ENCODE data around the gene NABP1.
A peak's percentile ranks its signal among the peaks of the same experiment; 100 is the strongest.

NABP1 gene

DNA sequence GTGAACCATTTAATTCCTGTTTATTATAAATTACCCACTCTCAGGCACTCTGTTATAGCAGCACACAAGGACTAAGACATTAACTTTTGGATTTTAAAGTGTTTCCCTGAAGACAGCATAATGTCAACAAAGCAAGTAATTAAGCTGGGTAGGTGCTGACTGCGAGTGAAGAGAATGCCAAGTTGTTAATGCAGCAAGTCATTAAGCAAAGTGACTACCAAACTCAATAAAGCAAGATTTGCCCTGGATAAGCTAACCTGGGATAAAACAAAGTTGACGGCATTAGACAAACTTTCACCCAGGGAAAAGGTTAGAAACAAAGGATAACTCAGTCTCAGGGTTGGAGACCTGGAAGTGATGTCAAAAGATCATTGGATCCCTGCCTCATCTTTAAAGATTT, 28.4 kb upstream of the NABP1 start:
- no peak for DNase-seq (ENCODE audit: low spot score)

DNA sequence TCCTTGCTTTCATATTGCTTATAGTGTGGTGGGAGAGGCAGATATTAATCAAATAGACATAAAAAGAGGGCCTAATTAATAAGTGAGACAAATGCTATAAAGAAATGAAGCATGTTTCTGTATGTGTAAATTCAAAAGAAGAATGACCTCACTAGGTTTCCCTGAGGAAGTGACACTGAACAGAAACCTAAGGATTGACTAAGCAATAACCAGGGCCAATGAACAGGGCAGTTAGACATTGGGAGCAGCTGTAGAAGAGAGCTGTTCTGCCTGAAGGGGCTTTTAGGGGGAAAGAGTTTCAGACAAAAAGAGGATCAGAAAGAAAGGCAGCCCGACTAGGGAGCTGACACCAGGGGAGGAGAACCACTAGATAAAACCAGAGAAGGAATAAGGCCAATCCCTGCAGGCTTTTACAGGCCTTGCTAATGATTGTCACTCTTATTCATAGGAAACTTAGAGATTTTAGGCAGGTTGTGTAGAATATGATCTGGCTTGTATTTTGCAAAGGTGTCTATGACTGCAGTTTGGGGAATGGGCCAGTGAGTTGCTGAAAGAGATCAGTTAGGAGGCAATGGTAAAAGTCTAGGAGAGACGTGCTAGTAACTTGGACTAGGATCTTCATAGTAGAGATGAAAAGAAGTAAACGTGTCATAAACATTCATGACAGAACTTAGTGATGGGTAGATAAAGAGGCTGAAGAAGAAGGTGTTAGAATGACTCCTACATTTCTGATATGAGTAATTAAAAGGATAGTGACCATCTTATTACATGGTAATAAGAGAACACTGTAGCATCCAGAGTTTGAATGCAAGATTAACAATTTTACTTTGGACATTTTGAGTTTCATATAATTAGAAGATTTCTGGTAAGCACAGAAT, 26.8 kb upstream of the NABP1 start:
- DNase-seq (ENCODE audit: low spot score) = no peak

DNA sequence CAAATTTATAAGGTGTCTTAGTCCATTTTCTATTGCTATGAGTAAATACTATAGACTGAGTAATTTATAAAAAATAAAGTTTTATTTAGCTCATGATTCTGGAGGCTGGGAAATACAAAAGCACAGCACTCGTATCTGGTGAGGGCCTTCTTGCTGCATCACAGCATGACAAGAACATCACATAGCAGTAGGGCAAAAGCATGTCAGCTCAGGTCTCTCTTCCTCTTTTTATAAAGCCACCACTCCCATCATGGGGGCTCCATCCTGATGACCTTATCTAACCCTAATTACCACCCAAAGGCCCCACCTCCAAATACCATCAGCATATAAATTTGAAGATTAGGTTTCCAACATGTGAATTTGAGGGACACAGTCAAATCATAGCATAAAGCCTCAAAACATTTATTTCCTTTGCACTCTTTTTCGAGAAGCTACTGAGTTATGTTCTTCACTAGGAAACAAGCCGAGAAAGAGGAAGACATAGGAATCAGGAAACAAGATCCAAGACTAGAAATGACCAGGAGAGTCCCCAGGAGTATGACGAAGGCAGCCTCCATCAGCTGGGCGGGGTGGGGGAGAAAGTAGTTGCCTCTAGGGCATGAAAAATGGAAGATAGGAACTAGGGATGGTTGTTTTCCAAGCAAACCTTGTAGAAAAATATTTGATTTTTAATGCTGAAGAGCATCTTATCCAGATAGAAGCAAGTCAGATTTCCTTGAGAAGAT, 24.1 kb upstream of the NABP1 start:
- no peak for DNase-seq (ENCODE audit: low spot score)

DNA sequence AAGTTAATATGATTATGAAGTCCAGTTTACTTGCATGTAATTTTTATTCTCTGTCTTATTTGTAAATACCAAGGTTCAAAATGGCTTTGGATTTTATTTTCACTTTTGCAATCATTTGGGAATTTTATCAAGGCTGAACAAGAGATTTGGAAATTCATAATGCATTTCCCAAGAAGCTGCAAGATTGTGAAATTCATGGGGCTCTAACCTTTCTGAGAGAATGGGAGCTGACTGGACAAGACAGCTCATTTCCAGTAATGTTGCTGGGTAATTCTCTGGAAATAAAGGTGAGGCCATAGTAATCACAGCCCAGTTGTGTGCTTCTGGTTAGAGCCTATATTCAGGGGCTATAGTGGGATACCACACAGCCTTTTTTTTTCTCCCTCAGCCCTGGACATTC, 21.5 kb upstream of the NABP1 start:
- DNase-seq (ENCODE audit: low spot score) = no peak

DNA sequence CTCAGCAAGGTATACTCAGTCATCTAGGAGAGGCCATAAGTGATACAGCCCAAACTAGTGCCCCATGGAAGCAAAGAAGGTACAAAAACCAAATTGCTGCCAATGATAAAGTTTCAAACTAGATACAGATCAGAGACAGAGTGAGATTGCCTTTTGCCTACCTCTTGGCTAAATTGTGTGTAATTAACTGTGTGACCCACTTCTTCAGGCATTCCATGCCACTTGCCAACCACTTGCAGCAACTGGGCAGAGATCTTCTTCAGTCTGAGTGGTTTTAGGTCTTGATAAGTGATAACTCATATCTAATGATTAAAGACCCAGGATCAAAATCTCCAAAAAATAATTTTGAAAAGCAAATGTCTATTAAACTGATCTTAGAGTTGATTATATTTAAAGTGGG, 21.1 kb upstream of the NABP1 start:
- no peak for DNase-seq (ENCODE audit: low spot score)

DNA sequence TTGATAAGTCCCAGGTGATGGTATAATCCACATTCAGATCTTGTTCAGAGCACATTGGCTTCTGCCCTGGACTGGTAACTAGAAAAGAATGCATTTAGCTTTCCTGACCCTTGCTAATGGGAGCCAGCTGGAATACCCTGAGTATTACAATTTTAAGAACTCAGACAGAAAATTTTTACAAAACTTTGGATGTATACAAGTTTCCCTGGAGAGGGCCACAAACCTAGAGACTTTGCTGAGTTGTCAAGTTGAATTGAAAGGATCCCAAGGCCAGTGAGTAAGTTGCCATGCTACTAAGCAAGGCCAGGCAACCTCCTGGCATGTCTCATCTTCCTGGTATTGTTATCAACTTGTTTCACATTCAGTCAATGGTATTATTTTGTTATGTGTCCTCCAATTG, 20.0 kb upstream of the NABP1 start:
- no peak for DNase-seq (ENCODE audit: low spot score)

DNA sequence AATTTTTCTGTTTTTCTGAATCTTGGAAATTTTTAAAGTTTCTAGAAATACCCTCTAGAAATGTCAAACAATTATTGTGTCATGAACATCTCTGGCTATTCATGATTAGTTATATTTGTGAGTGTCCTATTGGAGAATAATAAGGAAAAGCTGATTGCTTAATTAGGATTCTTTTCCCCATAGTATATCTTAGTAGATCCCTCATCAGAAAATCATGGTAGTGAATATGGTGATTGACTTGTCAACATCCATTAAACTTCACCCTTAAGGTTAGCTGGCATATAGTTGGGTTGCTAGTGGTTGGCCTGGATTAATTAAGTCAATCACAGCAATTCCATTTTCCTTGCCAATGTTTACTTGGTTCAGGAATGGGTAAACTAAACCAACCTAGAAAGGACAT, 18.7 kb upstream of the NABP1 start:
- DNase-seq (ENCODE audit: low spot score) = no peak

DNA sequence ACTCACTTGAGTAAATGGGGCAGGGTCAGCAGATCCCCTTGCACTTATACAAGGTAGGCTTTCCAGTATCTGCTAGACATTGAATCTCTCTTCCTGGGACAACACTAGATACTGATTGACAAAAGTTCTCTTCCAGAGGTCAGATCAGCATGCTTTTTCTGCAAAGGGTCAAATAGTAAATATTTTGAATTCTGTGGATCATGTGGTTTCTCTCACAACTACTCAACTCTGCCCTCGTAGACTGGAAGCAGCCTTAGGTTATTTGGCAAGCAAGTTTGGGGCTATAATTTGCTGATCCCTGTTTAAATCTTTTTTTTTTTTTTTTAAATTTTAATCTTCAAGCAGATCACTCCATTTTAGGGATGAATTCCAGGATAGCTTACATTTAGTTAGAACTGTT, 17.4 kb upstream of the NABP1 start:
- DNase-seq (ENCODE audit: low spot score) = no peak

DNA sequence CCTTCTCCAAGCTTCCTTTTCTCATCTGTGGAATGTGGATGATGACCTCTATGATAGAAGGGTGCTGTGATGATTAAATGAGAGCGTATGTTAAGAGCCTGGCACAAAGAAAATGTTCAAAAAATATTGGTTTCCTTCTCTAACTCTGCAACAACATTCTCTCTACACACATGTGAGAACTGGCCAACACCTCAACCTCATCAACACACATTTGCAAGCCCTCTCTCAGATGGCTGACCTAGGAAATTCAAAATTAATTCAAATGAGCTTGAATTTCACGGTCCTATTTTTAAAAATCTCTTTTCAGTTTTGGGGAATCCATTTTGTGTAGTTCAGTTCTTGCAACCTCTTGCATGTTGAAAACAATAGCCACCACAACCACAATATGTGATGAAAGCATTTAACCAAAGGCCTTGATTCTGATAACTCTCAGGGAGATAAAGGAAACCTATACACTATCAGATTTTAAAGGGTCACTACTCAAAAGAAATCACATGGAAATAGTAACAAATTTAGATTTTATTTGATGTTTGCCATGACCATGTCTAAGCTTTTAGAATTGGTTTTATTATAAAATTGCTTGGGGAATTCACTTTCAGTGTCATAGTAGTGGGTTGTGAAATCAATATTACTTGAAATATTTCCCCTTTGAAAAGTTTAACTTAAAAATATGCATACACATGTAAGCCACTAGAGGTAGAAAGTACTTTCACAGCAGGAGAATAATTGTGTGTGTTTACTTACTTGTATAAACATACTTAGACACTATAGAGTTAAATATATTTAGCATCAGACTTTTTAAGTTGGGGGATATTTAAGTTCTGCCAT, 16.6 kb upstream of the NABP1 start:
- DNase-seq (ENCODE audit: low spot score) = no peak

DNA sequence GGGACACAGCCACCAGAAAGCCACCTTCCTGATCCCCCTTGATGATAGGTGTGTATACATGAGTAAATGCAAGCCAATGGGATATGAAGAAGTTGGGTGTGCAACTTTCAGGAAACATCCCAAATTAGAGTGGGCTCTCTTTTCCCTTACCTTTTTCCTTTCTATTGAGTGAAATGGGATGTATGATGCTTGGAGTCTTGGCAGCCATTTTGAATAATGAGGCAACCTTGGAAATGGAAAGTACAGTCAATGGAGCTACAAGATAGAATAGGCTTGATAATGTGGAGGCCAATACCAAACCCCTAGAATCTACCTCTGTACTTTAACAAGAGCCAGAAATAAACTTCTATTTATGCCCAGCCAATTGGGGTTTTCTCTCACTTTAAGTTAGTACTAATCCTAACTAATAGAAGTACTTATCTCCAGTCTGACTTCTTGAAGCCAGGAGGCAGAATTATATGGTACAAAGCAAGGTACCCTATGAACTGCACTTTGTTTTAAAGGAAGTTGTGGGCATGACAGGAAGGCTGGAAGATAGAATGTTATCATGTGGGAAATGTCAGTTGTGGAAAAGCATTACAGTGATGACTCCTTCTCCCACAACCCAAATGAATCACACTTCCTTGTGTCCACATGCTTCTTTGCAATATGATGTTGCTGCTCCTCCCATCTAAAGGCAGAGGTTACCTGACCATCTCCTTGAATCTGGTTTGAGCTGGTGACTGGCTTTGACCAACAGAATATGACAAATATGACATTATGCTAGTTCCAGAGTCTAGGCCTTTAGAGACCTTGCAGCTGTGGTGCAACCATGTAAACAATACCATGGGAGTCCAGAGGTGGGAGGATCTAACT, 12.9 kb upstream of the NABP1 start:
- no peak for DNase-seq (ENCODE audit: low spot score)

DNA sequence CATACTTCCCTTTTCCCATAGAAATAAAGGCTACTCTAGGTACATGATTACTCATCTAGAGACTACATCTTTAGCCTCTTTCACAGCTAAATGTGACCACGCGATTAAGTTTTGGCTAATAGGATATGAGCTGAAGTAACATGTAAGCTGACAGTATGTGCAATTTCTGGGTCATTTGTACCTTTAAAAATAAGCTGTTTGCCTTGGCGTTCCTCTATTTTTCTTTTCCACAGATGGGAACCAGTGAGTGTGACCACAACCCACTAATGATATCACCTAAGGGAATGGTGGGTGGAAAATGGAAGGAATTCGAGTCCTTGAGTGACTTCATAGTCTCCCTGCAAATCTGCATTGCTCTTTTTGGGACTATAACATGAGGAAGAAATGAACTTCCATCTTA, 11.7 kb upstream of the NABP1 start:
- DNase-seq (ENCODE audit: low spot score) = no peak

DNA sequence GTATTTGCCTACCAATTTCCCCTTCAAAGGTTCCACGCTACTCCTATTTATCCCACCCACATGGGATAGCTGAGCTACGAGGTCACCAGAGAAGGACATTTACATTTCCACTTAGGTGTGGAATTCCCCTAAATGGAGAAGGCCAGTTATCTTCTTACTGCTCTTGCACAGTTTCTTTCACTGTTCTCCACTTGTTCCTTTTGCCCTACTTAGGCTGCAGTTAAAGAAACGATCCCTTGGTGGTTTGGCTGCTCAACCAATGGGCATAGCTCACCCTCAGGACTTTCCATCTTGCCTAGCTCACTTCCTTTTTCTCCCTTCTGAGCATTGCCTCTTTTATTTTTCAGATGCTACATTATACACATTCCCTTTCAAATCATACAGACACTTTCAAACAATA, 11.2 kb upstream of the NABP1 start:
- DNase-seq (ENCODE audit: low spot score) = peak; percentile 37

DNA sequence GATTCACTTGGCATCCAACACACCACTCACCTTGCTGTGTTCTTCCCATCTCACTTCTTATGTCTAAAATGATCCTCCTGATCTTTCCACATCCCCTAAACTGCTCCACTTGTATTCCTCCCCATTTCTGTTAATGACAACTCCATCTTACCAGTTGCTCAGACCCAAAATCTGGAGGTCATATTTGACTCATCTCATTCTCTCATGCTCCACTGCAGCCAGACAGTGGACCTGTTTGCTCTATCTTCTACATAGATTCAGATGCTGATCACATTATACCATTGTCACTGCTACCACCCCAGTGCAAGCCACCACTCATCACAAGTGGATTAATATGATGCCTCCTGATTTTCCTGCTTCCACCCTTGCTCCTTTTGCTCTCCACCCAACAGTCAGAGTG, 7.9 kb upstream of the NABP1 start:
- DNase-seq (ENCODE audit: low spot score) = no peak

DNA sequence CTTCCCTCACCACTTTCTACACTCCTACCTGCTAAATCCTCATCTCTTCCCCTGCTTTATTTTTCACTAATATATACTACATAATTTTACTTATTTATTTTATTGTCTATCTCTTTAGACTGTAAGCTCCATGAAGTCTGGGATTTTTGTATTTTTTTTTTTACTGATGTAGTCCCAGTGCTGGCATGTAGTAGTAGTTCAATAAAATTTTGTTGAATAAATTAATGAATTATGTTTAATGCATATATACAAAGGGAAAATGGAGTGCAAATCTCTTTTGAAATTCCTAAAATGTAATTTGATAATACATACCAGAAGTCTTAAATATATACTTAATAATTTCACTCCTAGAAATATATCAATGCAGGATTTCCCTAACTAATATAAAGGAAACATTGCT, 7.1 kb upstream of the NABP1 start:
- DNase-seq (ENCODE audit: low spot score) = no peak

DNA sequence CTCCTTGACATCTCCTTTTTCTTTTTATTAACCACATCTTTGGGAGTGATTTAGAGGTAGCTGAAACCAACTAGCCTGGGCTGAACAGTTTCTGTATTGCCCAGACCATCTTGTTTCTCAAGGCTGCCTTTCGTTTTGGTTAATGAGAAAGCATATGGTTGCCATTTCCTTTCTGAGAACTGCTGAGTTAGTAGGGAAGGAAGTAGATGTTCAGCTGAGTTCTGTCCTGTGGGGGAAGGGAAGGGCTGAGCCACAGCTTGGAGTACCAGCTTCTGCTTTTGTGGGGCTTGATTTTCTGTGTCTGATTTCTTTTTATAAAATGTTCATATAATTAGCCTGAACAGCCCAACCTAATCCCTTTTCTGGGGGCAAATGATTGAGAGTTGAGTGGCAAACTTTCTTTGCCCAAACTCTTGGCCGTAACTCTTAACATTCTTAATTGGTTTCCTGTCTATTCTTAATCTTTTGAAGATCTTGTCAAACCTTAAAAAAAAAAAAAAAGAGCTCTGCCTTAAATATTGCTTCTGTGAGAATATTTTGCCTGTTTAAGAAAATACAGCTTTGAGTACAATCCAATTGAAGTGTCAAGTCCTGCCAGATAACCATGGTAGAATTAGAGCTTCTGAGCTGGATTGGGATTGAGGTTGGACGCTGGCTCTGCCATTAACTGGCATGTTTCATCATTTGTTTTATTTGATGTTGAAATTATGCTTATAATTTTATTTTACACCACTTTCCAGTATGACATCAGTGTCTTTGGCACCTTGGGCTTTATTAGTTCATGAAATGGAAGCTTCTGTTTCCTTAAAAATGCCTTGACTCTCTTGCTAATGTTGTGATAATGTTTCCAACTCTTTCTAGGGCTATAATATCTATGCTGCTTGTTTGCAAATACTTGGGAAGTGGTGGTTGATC, 1.9 kb upstream of the NABP1 start:
- peak; percentile 87 for DNase-seq (ENCODE audit: low spot score)

DNA sequence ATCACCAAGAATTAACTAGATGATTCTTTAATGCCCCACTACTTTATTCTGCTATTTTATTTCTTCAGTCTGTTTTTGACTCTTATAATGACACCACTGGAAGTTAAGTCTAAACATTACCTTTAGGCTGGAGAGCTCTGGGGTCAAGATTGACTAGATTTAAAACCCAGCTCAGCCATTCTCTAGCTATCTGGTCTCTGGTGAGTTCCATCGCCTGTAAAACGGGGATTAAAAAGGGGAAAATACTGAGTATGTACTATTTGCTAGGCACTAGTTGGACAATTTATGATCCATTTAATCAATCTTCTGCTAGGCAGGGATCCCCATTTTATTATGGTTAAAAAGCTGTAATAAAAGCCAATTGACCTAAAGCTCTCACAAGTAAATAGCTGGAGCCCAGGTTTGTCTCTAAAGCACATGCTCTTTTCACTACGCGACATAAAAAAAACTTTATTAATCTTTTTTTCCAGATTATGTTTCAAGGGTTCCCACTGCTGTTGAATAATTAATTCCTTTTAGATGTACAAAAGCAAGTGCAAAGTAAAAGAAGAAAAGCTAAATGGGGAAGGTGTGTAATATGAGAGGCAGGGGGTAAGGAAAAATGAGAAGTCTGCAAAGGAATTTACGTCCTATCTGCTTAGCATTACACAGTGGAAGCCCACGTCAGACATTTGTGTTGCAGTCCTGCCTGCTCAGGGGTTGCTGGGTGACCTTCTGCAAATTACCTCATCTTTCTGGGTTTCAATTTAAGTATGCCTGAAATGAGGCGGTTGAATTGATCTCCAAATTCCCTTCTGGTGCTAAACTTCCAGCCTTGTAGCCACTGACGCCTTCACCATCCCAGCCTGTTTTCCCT, 918 bp upstream of the NABP1 start:
- peak; percentile 72 for DNase-seq (ENCODE audit: low spot score)

DNA sequence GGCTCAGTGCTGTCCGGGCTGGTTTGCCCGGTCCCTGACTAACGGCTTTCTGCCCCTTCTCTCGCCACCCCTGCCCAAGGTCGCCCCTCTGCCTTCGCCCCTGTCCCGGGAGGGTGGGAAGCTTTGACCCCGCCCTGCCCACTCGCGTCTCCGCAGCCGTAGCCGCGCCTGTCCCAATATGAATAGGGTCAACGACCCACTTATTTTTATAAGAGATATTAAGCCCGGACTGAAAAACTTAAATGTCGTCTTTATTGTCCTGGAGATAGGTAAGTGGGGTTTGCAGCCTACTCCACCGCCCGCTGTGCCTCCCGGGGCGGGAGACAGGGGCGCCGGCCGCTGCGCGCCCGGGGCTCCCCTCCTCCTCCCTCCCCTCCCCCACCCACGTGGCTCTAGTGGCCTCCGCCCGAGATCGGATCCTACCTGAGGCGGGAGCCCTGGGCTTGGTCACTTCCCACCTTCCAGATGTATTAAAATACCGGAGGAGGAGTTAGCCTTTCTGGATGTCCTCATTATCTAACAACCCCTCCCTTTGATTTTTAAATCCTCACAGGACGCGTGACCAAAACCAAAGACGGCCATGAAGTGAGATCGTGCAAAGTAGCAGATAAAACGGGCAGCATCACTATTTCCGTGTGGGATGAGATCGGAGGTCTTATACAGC, 633 bp downstream of the NABP1 start:
- peak; percentile 60 for DNase-seq (ENCODE audit: low spot score)

DNA sequence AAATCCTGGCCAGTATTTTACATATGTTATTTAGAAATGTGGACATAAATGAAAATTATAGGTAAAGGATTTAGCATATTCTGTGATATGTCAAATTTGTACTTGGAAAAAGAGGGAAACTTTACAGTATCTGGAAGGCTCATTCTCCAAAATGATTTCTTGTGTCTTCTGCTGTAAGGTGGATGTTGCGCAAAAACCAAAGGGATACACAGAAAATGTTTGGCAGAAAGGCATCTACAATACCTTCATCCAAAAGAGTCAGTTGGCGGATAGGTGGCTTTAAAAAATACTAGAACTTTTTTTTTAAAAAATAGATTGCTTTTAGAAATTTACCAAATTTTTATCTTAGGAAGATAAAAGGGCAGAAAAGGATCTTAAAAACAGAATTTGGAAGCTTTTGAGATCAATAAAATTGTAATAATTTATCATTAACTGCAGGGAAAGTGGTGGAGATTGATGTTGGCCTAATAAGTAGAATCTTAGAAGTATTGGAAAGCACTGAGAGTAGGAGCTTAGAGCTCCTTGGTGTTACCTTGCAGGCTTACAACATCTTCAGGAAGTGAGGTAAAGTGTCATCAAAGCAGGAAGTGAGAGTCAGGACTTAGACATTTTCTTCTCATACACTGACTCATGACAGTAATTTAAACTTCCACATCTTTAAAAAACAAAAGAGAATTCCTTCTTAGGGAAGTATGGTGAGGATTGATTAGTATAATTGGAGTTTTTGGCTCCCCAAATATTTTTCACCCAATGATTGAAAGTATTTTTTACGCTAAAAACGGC, 2.1 kb downstream of the NABP1 start:
- peak; percentile 69 for DNase-seq (ENCODE audit: low spot score)

All from NAMALWA (cell line).